22Rv1 (cell line): ENCODE data around the gene COMMD6.
A peak's percentile ranks its signal among the peaks of the same experiment; 100 is the strongest.

Experiments used
- H3K27ac ChIP-seq: fragments of 450-650 bp; 2 replicates; pipeline ENCODE4 v1.5.1; 2017
- CTCF ChIP-seq: fragments of 450-650 bp; IDR thresholded peaks from 2 replicates; pipeline ENCODE4 v1.5.1; 2017; ENCODE audit warnings: mild to moderate bottlenecking
- ZFX ChIP-seq: fragments of 450-650 bp; IDR thresholded peaks from 2 replicates; pipeline ENCODE4 v1.6.1; 2017; ENCODE audit warnings: antibody characterized with exemption, borderline replicate concordance

Gene COMMD6

GRCh38 chr13:75537401-75538365, at the start of gene COMMD6:
TSS of gene COMMD6 (minus strand) at chr13:75537841. CDS start at chr13:75537805, 36 bp downstream.
- H3K27ac ChIP-seq, result peak within 1 kb of the TSS; percentile 67
- no peak for TF ChIP-seq ZFX
- no peak for TF ChIP-seq CTCF

- TF ChIP-seq CTCF, result no peak
- no peak for TF ChIP-seq ZFX
Measured at GRCh38 chr13:75585153-75585552, 47.5 kb upstream of the COMMD6 start.

GRCh38 chr13:75583091-75583490, 45.5 kb upstream of the COMMD6 start:
- H3K27ac ChIP-seq, result no peak overlapping the region
- no peak for TF ChIP-seq ZFX
- no peak for TF ChIP-seq CTCF

More at GRCh38 chr13:75585153-75585552, 47.5 kb upstream of the COMMD6 start:
- no peak overlapping the region for H3K27ac ChIP-seq

DNA sequence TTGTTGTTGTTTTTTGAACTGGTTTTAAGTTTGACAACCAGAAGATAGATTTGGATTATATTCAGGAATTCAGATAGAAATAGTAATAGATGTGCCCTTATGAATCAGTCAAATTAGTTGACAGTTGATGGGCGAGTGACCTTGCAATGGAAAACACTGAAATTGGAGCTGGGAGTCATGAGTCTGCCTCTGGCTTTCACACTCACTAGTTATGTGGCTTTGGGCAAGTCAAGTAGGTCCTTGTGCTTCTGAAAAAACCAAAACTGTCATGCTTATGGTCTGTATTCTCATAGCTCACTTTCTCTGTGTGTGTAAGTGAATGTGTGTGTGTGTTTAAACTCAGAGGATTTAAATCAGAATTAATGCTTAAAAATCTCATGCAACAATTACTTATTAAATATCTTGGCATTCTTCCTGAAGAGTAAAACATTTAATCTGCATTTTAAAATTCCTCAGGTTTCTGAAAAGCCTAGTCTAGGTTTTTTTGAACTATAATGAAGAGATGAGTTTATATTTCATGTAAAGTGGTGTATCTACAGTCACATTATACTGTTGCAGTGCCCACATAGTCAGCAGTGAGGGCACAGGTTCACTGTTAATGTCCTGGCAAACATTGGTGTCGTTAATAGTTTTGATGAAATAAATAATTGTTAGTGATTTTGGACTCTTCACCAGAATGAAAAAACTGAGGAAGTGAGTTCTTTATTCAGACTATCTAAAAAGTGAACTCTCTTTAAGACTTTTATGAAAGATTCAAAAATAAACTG, 44.4 kb upstream of the COMMD6 start:
- H3K27ac ChIP-seq, result no peak overlapping the region
- TF ChIP-seq CTCF (no peak), ZFX (no peak)

DNA sequence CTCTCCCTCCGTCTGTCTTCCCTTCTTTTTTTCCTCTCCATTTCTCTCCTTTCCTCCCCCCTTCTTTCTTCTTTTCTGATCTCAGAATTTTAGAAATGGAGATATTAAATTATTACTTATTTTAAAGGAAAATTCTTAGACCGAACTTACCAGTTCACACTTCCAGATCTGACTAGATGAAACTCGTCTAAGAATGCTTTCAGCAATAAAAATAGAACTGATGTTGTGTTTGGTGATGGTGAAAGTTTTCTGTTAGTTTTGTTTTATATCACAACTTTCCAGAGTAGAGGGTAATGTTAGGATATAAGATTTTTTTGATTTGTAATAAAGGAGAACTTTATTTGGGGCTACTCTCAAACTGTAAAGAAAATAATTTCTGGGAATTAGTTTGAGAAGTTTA, 41.9 kb upstream of the COMMD6 start:
- no peak for TF ChIP-seq CTCF
- TF ChIP-seq ZFX, result no peak
- H3K27ac ChIP-seq, result no peak overlapping the region

DNA sequence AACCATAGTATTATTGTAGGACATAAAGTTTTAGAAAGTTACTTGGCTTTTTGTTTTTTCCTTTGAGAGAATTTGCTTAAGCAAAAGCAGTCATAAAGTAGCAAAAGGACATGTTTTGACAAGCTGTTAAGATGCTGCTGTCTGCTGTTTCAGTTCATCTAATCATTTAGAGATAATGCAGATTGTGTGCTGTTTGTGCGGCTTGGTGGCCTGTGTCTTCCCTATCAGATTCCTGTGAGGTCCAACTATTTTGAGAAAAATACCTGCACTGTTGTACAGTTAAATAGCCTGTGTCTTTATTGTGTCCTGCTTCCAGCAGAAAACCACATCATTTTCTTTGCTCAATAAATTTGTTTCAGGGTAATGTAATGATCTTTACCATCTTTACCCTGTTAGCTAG, 31.9 kb upstream of the COMMD6 start:
- no peak for TF ChIP-seq CTCF
- TF ChIP-seq ZFX, result no peak
- no peak overlapping the region for H3K27ac ChIP-seq
